ENCODE data around the gene GFOD2. TPM values are rescaled to one million over a fixed set of nuclear protein-coding genes. Genes with fewer than 3 reads are reported as not detected.
A peak's percentile ranks its signal among the peaks of the same experiment; 100 is the strongest.

The GFOD2 gene
- polyA plus RNA-seq, 1 donor, result 6.4 TPM

- Histone ChIP-seq H3K27ac (ENCODE audit: low read length) (no peak overlapping the region), H3K4me3 (ENCODE audit: low read length) (peak overlapping the region; percentile 61), H3K27me3 (ENCODE audit: control insufficient read depth, insufficient read depth, low read length) (peaks cover 8% of the 10 kb centered on the region), H3K4me1 (ENCODE audit: control insufficient read depth, insufficient read depth, low read length) (peaks cover 20% of the 10 kb centered on the region), H3K9me3 (ENCODE audit: control insufficient read depth, low read depth, low read length) (no peaks in the 10 kb centered on the region), H3K36me3 (ENCODE audit: control insufficient read depth, insufficient read depth, low read length) (peaks cover 4% of the 10 kb centered on the region)
- WGBS (ENCODE audit: insufficient coverage, low lambda C conversion rate), result no CpG with 5 or more reads among the region's 46 CpGs
- peak in 1 of 2 donors; percentile 45 for DNase-seq
Measured at GRCh38 chr16:67666032-67666551, 53.0 kb downstream of the GFOD2 start.

GRCh38 chr16:67665598-67665997 is 53.5 kb downstream of the GFOD2 start:
- no peak overlapping the region for H3K27ac ChIP-seq (ENCODE audit: low read length)
- H3K4me1 ChIP-seq (ENCODE audit: control insufficient read depth, insufficient read depth, low read length), result peaks cover 22% of the 10 kb centered on the region
- WGBS (ENCODE audit: insufficient coverage, low lambda C conversion rate), result no CpG with 5 or more reads among the region's 5 CpGs

GRCh38 chr16:67664871-67665270 is 54.2 kb downstream of the GFOD2 start:
- peaks cover 6% of the 10 kb centered on the region for H3K27me3 ChIP-seq (ENCODE audit: control insufficient read depth, insufficient read depth, low read length)
- no peak overlapping the region for H3K27ac ChIP-seq (ENCODE audit: low read length)
- peaks cover 4% of the 10 kb centered on the region for H3K36me3 ChIP-seq (ENCODE audit: control insufficient read depth, insufficient read depth, low read length)
- DNase-seq, result no peak
- no CpG with 5 or more reads among the region's 7 CpGs for WGBS (ENCODE audit: insufficient coverage, low lambda C conversion rate)
- peaks cover 22% of the 10 kb centered on the region for H3K4me1 ChIP-seq (ENCODE audit: control insufficient read depth, insufficient read depth, low read length)
- H3K4me3 ChIP-seq (ENCODE audit: low read length), result no peak overlapping the region
- no peaks in the 10 kb centered on the region for H3K9me3 ChIP-seq (ENCODE audit: control insufficient read depth, low read depth, low read length)

More at GRCh38 chr16:67665598-67665997, 53.5 kb downstream of the GFOD2 start:
- Histone ChIP-seq H3K4me3 (ENCODE audit: low read length) (peak overlapping the region; percentile 61), H3K27me3 (ENCODE audit: control insufficient read depth, insufficient read depth, low read length) (peaks cover 8% of the 10 kb centered on the region), H3K9me3 (ENCODE audit: control insufficient read depth, low read depth, low read length) (no peaks in the 10 kb centered on the region), H3K36me3 (ENCODE audit: control insufficient read depth, insufficient read depth, low read length) (peaks cover 4% of the 10 kb centered on the region)
- no peak for DNase-seq

- no peak for DNase-seq
- H3K4me3 ChIP-seq (ENCODE audit: low read length), result no peak overlapping the region
- H3K4me1 ChIP-seq (ENCODE audit: control insufficient read depth, insufficient read depth, low read length), result peaks cover 24% of the 10 kb centered on the region
- H3K9me3 ChIP-seq (ENCODE audit: control insufficient read depth, low read depth, low read length), result no peaks in the 10 kb centered on the region
- peaks cover 4% of the 10 kb centered on the region for H3K27me3 ChIP-seq (ENCODE audit: control insufficient read depth, insufficient read depth, low read length)
- WGBS (ENCODE audit: insufficient coverage, low lambda C conversion rate), result 100% methylated on average over 1 of the region's 4 CpGs
- peaks cover 4% of the 10 kb centered on the region for H3K36me3 ChIP-seq (ENCODE audit: control insufficient read depth, insufficient read depth, low read length)
- H3K27ac ChIP-seq (ENCODE audit: low read length), result no peak overlapping the region
Measured at GRCh38 chr16:67664258-67664657, 54.9 kb downstream of the GFOD2 start.

- no peak for DNase-seq
- peaks cover 5% of the 10 kb centered on the region for H3K36me3 ChIP-seq (ENCODE audit: control insufficient read depth, insufficient read depth, low read length)
- no peak overlapping the region for H3K27ac ChIP-seq (ENCODE audit: low read length)
- no peak overlapping the region for H3K4me3 ChIP-seq (ENCODE audit: low read length)
- no peaks in the 10 kb centered on the region for H3K9me3 ChIP-seq (ENCODE audit: control insufficient read depth, low read depth, low read length)
- H3K27me3 ChIP-seq (ENCODE audit: control insufficient read depth, insufficient read depth, low read length), result peaks cover under 1% of the 10 kb centered on the region
- H3K4me1 ChIP-seq (ENCODE audit: control insufficient read depth, insufficient read depth, low read length), result peaks cover 28% of the 10 kb centered on the region
- no CpG with 5 or more reads among the region's 6 CpGs for WGBS (ENCODE audit: insufficient coverage, low lambda C conversion rate)
Measured at GRCh38 chr16:67663877-67664222, 55.3 kb downstream of the GFOD2 start.

GRCh38 chr16:67663151-67663876 is 55.8 kb downstream of the GFOD2 start:
- H3K9me3 ChIP-seq (ENCODE audit: control insufficient read depth, low read depth, low read length), result no peaks in the 10 kb centered on the region
- H3K36me3 ChIP-seq (ENCODE audit: control insufficient read depth, insufficient read depth, low read length), result peaks cover 8% of the 10 kb centered on the region
- no peak overlapping the region for H3K4me3 ChIP-seq (ENCODE audit: low read length)
- no peaks in the 10 kb centered on the region for H3K27me3 ChIP-seq (ENCODE audit: control insufficient read depth, insufficient read depth, low read length)
- no peak overlapping the region for H3K27ac ChIP-seq (ENCODE audit: low read length)
- peaks cover 30% of the 10 kb centered on the region for H3K4me1 ChIP-seq (ENCODE audit: control insufficient read depth, insufficient read depth, low read length)
- no peak for DNase-seq
- WGBS (ENCODE audit: insufficient coverage, low lambda C conversion rate), result no CpG with 5 or more reads among the region's 25 CpGs

- Histone ChIP-seq H3K27me3 (ENCODE audit: control insufficient read depth, insufficient read depth, low read length) (no peaks in the 10 kb centered on the region), H3K9me3 (ENCODE audit: control insufficient read depth, low read depth, low read length) (no peaks in the 10 kb centered on the region), H3K4me1 (ENCODE audit: control insufficient read depth, insufficient read depth, low read length) (peaks cover 28% of the 10 kb centered on the region), H3K27ac (ENCODE audit: low read length) (no peak overlapping the region), H3K4me3 (ENCODE audit: low read length) (no peak overlapping the region), H3K36me3 (ENCODE audit: control insufficient read depth, insufficient read depth, low read length) (peaks cover 14% of the 10 kb centered on the region)
- no peak for DNase-seq
Measured at GRCh38 chr16:67662653-67663010, 56.5 kb downstream of the GFOD2 start.

- Histone ChIP-seq H3K4me3 (ENCODE audit: low read length) (no peak overlapping the region), H3K36me3 (ENCODE audit: control insufficient read depth, insufficient read depth, low read length) (peaks cover 19% of the 10 kb centered on the region), H3K4me1 (ENCODE audit: control insufficient read depth, insufficient read depth, low read length) (peaks cover 23% of the 10 kb centered on the region), H3K27me3 (ENCODE audit: control insufficient read depth, insufficient read depth, low read length) (no peaks in the 10 kb centered on the region), H3K27ac (ENCODE audit: low read length) (no peak overlapping the region), H3K9me3 (ENCODE audit: control insufficient read depth, low read depth, low read length) (no peaks in the 10 kb centered on the region)
- 100% methylated on average over 1 of the region's 34 CpGs for WGBS (ENCODE audit: insufficient coverage, low lambda C conversion rate)
- DNase-seq, result no peak
Measured at GRCh38 chr16:67661886-67662652, 57.0 kb downstream of the GFOD2 start.

- Histone ChIP-seq H3K9me3 (ENCODE audit: control insufficient read depth, low read depth, low read length) (no peaks in the 10 kb centered on the region), H3K4me1 (ENCODE audit: control insufficient read depth, insufficient read depth, low read length) (peaks cover 23% of the 10 kb centered on the region), H3K27me3 (ENCODE audit: control insufficient read depth, insufficient read depth, low read length) (no peaks in the 10 kb centered on the region), H3K36me3 (ENCODE audit: control insufficient read depth, insufficient read depth, low read length) (peaks cover 19% of the 10 kb centered on the region), H3K27ac (ENCODE audit: low read length) (peak overlapping the region; percentile 70), H3K4me3 (ENCODE audit: low read length) (peak overlapping the region; percentile 40)
- no peak for DNase-seq
- WGBS (ENCODE audit: insufficient coverage, low lambda C conversion rate), result no CpG with 5 or more reads among the region's 39 CpGs
Measured at GRCh38 chr16:67661101-67661761, 57.9 kb downstream of the GFOD2 start.

- Histone ChIP-seq H3K27ac (ENCODE audit: low read length) (peak within 1 kb of the TSS; percentile 89), H3K4me1 (ENCODE audit: control insufficient read depth, insufficient read depth, low read length) (peaks cover 17% of the 10 kb centered on the region), H3K9me3 (ENCODE audit: control insufficient read depth, low read depth, low read length) (no peaks in the 10 kb centered on the region), H3K36me3 (ENCODE audit: control insufficient read depth, insufficient read depth, low read length) (peaks cover 19% of the 10 kb centered on the region), H3K4me3 (ENCODE audit: low read length) (peak within 1 kb of the TSS; percentile 93), H3K27me3 (ENCODE audit: control insufficient read depth, insufficient read depth, low read length) (peaks cover 4% of the 10 kb centered on the region)
- DNase-seq, result peak; percentile 93 to 94
- WGBS (ENCODE audit: insufficient coverage, low lambda C conversion rate), result no CpG with 5 or more reads among the region's 48 CpGs
Measured at GRCh38 chr16:67660564-67661028, 58.5 kb downstream of the GFOD2 start, which contains the start of gene PARD6A. PARD6A (plus strand) TSS chr16:67660960; CDS start chr16:67661039, 79 bp downstream.
